Thoracic aorta (tissue), 2 donors: ENCODE results near the gene APP. TPM values are rescaled to one million over a fixed set of nuclear protein-coding genes. Genes with fewer than 3 reads are reported as not detected.

Experiments used
- ATAC-seq: fragments of 150-250 bp; one replicate; pipeline ENCODE4 v1.8.0; 2017; ENCODE audit warnings: low read depth; ENCODE audit not compliant: insufficient number of reproducible peaks, low FRiP score
- DNase-seq: peaks from one replicate; pipeline ENCODE4 v3.0.0-alpha.2; 2020; ENCODE audit warnings: low spot score
- H3K27ac ChIP-seq, 2 donors: fragments of 200-600 bp; sonication (generic); 1 replicate in 1 of 2; 2 replicates in 1 of 2; pipeline ENCODE4 v1.5.1; 2016; ENCODE audit warnings: mild to moderate bottlenecking in 2 of 2, moderate library complexity in 2 of 2
- H3K27me3 ChIP-seq: fragments of 200-600 bp; sonication (generic); replicated peaks from 2 replicates; pipeline ENCODE4 v1.6.0; 2016; ENCODE audit warnings: mild to moderate bottlenecking; ENCODE audit not compliant: insufficient read depth
- H3K36me3 ChIP-seq: fragments of 200-600 bp; sonication (generic); one replicate; pipeline ENCODE4 v1.5.1; 2016
- H3K4me1 ChIP-seq, 2 donors: fragments of 200-600 bp; sonication (generic); 1 replicate in 1 of 2; 2 replicates in 1 of 2; pipeline versions ENCODE4 v1.5.1 to v1.6.0; 2016; ENCODE audit warnings: low read depth in 2 of 2, mild to moderate bottlenecking in 1 of 2; ENCODE audit not compliant: control insufficient read depth in 1 of 2
- H3K4me3 ChIP-seq: fragments of 200-600 bp; sonication (generic); 2 replicates; pipeline ENCODE4 v1.5.1; 2016; ENCODE audit warnings: mild to moderate bottlenecking
- H3K9me3 ChIP-seq: fragments of 200-600 bp; sonication (generic); 2 replicates; pipeline ENCODE4 v1.5.1; 2016
- total RNA-seq, 2 donors: library from RNA; depleted of rRNA; stranded (reverse); fragments of >200 nt; gene quantifications; one replicate each; pipeline versions ENCODE4 v1.1.0 to v1.2.3, GENCODE V29; 2016
- TF ChIP-seq, protein P1 (sequence below): fragments of 200-600 bp; sonication (generic); IDR thresholded peaks from one replicate; pipeline ENCODE4 v1.5.1; 2019; ENCODE audit warnings: antibody characterized with exemption

The APP gene
- 100 to 1,000 TPM; 342 to 468 TPM for total RNA-seq

DNA sequence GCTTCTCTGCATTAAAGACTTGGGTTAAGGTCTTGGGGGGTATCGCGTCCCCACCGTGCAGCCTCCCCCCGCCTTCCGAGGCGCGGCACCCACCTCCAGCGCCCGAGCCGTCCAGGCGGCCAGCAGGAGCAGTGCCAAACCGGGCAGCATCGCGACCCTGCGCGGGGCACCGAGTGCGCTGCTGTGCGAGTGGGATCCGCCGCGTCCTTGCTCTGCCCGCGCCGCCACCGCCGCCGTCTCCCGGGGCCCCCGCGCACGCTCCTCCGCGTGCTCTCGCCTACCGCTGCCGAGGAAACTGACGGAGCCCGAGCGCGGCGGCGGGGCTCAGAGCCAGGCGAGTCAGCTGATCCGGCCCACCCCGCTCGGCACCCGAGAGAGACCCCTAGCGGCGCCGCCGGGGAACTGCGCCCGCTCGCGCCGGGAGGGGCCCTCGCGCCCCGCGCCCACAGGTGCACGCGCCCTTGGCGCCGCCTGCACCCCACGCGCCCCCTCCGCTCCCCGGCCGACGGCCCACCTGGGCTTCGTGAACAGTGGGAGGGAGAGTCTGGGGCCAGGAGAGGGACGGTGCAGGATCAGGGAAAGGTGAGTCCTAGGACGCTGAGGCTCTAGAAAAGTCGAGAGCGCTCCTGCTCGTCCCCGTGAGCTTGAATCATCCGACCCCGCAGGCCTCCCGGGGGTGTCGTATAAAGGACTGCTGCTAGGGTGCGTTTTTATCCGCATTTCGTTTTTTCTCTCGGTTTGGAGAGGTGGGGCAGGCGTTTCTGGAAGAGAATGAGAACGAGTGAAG, at the start of gene APP:
Gene APP (minus strand): TSS at position 300 of the 787 bp plus-strand sequence. CDS start 150 bp downstream, at position 150.
- H3K9me3 ChIP-seq: no peaks in the 10 kb centered on the region
- DNase-seq (no peak), ATAC-seq (peak; percentile 76)
- peaks cover 15 to 27% of the 10 kb centered on the region in 2 donors for H3K4me1 ChIP-seq
- H3K4me3 ChIP-seq: peak within 1 kb of the TSS; percentile 84
- H3K27ac ChIP-seq: peak within 1 kb of the TSS; percentile 82 to 85
- TF ChIP-seq, protein P1, sequence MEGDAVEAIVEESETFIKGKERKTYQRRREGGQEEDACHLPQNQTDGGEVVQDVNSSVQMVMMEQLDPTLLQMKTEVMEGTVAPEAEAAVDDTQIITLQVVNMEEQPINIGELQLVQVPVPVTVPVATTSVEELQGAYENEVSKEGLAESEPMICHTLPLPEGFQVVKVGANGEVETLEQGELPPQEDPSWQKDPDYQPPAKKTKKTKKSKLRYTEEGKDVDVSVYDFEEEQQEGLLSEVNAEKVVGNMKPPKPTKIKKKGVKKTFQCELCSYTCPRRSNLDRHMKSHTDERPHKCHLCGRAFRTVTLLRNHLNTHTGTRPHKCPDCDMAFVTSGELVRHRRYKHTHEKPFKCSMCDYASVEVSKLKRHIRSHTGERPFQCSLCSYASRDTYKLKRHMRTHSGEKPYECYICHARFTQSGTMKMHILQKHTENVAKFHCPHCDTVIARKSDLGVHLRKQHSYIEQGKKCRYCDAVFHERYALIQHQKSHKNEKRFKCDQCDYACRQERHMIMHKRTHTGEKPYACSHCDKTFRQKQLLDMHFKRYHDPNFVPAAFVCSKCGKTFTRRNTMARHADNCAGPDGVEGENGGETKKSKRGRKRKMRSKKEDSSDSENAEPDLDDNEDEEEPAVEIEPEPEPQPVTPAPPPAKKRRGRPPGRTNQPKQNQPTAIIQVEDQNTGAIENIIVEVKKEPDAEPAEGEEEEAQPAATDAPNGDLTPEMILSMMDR: peak; percentile 92
- H3K36me3 ChIP-seq: no peaks in the 10 kb centered on the region
- no peaks in the 10 kb centered on the region for H3K27me3 ChIP-seq

GRCh38 chr21:26212220-26212619, 41.6 kb upstream of the APP start:
- TF ChIP-seq, protein P1: no peak
- H3K4me1 ChIP-seq: no peaks in the 10 kb centered on the region
- no peaks in the 10 kb centered on the region for H3K27me3 ChIP-seq
- no peaks in the 10 kb centered on the region for H3K36me3 ChIP-seq
- no peak overlapping the region for H3K27ac ChIP-seq
- no peak overlapping the region for H3K4me3 ChIP-seq
- ATAC-seq: no peak
- H3K9me3 ChIP-seq: no peaks in the 10 kb centered on the region
- no peak for DNase-seq

DNA sequence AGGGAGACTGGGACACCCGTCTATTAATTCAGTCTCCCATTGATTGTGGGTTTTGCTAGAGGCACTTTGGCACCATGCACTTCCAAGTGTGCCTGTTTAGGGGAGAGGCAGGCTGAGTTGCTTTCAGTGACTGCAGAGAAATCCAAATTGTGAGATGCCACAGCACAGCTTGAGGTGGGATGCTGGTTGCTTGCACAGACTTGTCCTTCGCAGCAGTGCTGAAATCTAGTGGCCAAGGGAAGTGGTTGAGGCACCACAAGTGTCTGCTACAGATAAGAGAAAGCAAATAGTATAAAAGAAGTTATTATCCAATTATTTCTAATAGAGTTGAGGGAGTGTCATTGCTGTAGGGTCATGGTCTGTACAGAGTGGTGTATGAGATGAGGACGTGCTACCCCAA, 40.0 kb upstream of the APP start:
- no peak for DNase-seq
- no peak overlapping the region for H3K4me3 ChIP-seq
- H3K27me3 ChIP-seq: no peaks in the 10 kb centered on the region
- ATAC-seq: no peak
- TF ChIP-seq, protein P1: no peak
- H3K36me3 ChIP-seq: no peaks in the 10 kb centered on the region
- no peaks in the 10 kb centered on the region for H3K9me3 ChIP-seq
- H3K27ac ChIP-seq: no peak overlapping the region
- no peaks in the 10 kb centered on the region for H3K4me1 ChIP-seq

DNA sequence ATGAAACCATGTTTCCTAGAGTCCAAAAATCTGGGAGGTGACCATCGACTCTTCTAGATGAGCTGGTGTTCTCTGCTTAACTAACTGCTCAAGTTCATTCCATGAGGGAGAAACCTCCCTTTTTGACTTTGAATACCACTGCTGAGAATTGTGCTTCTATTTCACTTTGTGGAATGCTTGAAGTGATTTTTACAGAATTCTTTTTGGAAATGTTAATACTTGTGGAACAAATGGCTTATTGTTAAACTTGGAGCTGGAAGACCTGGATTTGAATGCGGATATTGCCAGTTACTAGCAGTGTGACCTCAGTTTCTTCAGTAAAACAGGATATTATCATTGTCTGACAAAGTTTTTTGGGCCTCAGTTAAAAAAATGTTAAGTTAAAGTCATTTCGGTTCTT, 36.5 kb upstream of the APP start:
- H3K27ac ChIP-seq: no peak overlapping the region
- no peaks in the 10 kb centered on the region for H3K4me1 ChIP-seq
- H3K36me3 ChIP-seq: no peaks in the 10 kb centered on the region
- H3K4me3 ChIP-seq: no peak overlapping the region
- TF ChIP-seq, protein P1: no peak
- no peak for DNase-seq
- no peak for ATAC-seq
- no peaks in the 10 kb centered on the region for H3K9me3 ChIP-seq
- H3K27me3 ChIP-seq: no peaks in the 10 kb centered on the region

- no peak overlapping the region for H3K4me3 ChIP-seq
- H3K36me3 ChIP-seq: no peaks in the 10 kb centered on the region
- TF ChIP-seq, protein P1: no peak
- H3K9me3 ChIP-seq: no peaks in the 10 kb centered on the region
- no peak overlapping the region for H3K27ac ChIP-seq
- ATAC-seq: no peak
- no peaks in the 10 kb centered on the region for H3K4me1 ChIP-seq
- H3K27me3 ChIP-seq: no peaks in the 10 kb centered on the region
- DNase-seq: no peak
These were observed 28.9 kb upstream of the APP start for GRCh38 chr21:26199456-26199855.
